Measurements from ENCODE around the gene TRPC6.
"Not testable (repeated sequence)": the region's sequence is repeated elsewhere in the genome, so short reads cannot be mapped to it uniquely, and the experiment has no call there.

TRPC6 gene

GRCh38 chr11:101446726-101447125, 137.1 kb downstream of the TRPC6 start:
- no peak for DNase-seq

DNA sequence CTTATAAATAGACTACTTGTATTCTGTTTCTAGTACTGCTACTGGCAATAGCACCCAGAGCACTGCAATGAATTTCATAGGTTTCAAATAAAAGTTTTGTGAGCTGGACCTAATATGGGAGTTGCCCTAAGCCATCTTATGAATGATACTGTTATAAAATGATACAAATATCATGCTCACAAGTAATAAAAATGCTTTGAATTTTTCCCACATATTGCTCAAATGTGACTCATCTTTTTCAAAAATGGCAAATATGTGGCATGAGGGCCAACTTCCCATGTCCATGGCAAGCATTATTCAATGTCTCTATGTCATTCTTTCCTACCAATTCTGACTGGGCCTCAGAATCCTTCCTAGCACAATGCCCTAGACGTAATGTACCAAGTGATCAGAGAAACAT, 137.6 kb downstream of the TRPC6 start:
- DNase-seq: no peak

GRCh38 chr11:101445761-101446160, 138.0 kb downstream of the TRPC6 start:
- DNase-seq: no peak

- no peak for DNase-seq
Measured at GRCh38 chr11:101444851-101445250, 139.0 kb downstream of the TRPC6 start.

- DNase-seq: no peak
Measured at GRCh38 chr11:101444164-101444563, 139.6 kb downstream of the TRPC6 start.

DNA sequence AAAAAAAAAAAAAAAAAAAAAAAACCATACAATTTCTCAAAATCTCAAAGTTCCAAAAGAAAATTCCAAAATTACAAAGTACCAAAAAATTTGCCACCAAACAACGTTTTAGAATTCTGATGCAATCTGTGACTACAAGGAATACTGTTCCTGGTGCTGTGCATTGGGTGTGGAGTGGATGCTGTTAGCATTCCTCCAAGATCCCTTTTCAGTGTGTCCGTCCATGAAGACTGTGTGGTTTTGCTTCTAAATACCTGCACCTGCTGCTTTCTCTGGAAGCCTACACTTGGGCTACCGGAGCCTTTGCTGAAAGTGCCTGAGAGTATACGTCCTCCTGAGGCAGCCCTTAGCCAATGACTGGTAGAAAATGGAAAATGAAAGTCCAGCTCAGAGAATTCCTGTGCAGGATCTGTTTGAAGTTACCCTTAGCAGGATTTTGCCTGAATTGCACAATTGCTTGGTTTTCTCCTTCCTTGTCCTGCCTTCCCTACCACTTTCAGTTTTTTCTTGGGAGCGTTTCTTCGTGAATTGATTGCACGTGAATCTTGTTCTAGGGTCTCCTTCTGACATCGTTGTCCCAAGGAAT, 140.8 kb downstream of the TRPC6 start:
- DNase-seq: no peak

DNA sequence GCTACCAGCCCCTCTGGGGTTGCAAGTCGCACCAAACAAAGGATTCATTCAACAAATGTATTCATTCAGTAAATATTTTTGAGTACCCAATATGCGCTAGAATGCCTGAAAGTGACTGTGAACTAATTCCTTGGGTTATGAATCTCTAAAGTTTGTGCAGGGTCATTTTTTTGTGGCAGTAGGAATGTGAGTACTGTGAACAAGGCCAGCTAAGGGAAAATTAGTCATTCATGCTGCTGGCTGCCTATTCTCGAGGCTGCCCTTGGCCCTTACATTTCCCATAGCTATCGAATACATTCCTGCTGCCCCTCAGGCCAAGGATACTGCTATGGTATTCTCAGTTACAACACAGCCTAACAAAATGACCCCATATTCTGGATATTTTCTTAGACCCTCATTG, 141.6 kb downstream of the TRPC6 start:
- no peak for DNase-seq

- DNase-seq: no peak
Measured at GRCh38 chr11:101441747-101442146, 142.1 kb downstream of the TRPC6 start.

GRCh38 chr11:101439488-101439887, 144.3 kb downstream of the TRPC6 start:
- no peak for DNase-seq

- not testable (repeated sequence) for DNase-seq
Measured at GRCh38 chr11:101438708-101439107, 145.1 kb downstream of the TRPC6 start.

DNA sequence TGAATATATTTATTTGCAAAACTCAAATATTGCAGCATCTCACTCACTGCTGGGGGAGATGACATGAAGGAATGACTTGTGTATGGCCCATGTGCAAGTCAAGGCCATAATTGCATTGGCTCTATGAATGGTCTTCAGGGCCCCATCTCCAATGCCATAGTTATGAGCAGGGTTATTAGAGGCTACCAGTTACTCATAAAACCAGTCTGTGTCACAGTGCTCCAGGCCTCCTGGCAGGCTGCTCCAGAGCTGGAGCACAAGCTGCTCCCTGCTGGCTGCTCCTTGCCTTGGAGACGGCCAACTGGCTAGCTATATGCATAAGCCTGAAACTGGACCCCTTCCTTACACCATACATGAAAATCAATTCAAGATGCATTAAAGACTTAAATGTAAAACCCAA, 145.7 kb downstream of the TRPC6 start:
- DNase-seq: no peak

GRCh38 chr11:101436511-101437142, 147.2 kb downstream of the TRPC6 start:
- no peak for DNase-seq

DNA sequence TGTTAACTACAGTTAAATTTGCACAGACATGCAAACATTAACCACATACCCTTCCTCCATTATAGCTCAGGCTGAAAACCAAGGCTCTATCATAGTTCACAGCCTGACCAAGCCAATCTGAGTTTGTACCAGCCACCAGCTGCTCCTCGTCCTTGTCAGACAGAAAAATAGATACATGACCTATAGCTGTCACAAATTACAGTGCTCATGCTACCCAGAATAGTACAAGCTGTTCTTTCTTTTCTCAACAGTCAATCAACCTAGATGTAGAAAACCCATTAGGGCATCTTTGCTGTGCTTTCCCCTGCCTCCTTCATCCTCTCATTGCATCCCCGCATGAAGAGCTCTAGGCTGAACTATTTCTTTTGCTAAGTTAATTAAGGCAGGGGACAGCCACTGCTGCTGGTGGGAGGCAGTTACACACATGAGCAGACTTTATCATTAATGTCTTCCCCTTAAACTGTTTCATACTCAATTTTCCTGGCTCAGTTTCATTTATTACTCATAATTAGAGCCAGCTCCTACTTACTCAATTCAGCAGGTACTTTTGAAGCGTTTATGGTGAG, 148.3 kb downstream of the TRPC6 start:
- no peak for DNase-seq

DNA sequence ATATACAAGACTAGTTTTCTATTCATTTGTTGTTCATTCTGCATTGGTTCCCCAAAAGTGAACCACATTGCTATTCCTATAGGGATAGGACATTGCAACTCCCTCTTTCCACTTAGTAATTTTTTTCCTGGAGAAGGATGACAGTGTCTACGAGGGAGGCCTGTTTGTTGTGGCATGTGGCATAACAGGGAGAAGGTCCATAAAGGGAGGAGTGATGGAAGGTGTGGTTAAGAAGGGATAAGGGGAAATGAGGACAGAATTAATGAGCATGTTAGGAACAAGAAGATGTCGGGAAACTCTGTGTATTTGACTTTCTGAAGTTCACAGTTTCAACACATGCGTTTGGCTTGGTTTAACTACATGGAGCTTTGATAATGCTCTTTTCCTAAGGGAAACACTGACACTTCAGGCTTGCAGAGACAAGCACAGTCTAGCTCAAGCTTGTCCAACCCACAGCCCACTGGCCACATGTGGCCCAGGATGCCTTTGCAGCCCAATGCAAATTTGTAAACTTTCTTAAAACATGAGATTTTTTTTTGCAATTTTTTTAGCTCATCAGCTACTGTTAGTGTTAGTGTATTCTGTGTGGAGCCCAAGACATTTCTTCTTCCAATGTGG, 149.7 kb downstream of the TRPC6 start:
- no peak for DNase-seq

DNA sequence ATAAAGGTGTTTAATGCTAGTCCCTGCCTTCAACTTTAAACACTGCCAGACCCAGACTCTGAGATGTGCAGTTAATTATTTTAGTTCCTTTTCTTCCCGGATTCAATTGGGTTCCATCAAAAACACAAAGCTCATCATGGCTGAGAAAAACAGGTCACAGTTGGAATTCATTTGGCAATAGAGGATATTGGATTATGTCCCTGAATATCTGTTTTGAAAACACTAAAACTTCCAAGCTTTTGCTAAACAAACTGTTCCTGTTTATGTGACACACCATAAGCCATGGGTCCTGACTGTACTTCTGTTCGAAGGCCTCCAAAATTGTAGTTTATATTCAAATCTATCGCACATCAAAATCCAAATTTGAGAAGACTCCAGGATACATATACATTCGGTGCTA, 150.7 kb downstream of the TRPC6 start:
- DNase-seq: no peak

DNA sequence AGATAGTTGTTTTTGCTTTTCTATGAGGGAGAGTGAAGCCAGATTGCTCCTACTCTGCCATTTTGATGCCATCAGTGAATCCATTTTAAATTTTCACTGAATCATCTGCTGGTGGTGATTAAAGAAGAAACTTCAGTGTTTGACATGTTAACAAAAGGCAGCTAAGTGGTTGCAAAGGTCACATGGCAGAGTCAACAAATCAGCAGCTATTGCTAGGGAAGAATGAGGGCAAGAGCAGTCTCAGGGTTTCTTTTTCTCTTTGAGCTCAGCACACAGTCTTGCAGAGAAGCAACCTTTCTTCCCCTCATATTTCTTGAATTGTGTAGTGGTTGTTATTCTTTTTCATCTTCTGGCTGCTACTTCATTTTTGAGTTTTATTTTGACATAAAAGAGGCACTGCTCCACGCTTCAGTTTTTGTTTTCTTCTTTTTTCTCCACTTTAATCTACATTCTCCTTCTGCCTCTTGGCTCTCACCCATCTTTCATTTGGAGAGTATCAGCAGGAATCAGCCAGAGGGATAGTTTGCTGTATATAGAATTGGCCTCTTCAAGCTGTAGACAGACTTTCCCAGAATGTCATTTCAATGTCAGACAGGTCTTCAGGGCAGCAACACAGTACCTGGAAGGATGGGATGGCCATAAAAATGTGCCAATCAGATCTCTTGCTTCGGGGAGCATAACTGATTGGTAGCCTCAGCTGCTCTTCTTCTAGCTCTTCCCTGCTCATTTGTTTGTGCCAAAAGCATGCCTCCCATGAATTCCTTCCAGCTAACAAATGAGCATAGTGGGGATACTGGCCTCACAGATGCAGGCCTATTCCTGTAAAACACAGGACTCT, 153.9 kb downstream of the TRPC6 start:
- no peak for DNase-seq

- DNase-seq: no peak
Measured at GRCh38 chr11:101428918-101429317, 154.9 kb downstream of the TRPC6 start.

GRCh38 chr11:101407324-101407723, 176.5 kb downstream of the TRPC6 start:
- no peak for DNase-seq
